ENCODE measurements around the gene IL4R. TPM values are rescaled to one million over a fixed set of nuclear protein-coding genes. Genes with fewer than 3 reads are reported as not detected.

The IL4R gene
- total RNA-seq, 1 experiment from 2014 or later = 28.9 TPM

- TF ChIP-seq POLR2AphosphoS5 (IDR thresholded peaks at IDR 0.05; ENCODE audit: low read depth, low read length) (no peak), SIN3A (IDR thresholded peaks at IDR 0.05; ENCODE audit: borderline replicate concordance, insufficient read depth, low read depth, low read length) (no peak), TCF7L2 (IDR thresholded peaks at IDR 0.05; ENCODE audit: low read depth, low read length) (no peak), REST (IDR thresholded peaks at IDR 0.05; ENCODE audit: insufficient read depth in 1 of 2, low read depth in 2 of 2, low read length in 1 of 2) (no peak), CTCF (IDR thresholded peaks at IDR 0.05) (no peak)
- no peaks in the 10 kb centered on the region for H3K27me3 ChIP-seq (ENCODE audit: control insufficient read depth, insufficient read depth, low read length)
- ChIA-PET CTCF (no interaction called here), POLR2A (no interaction called here)
- H3K27ac ChIP-seq (ENCODE audit: low read length) = no peak overlapping the region
- ATAC-seq (no peak), DNase-seq (ENCODE audit: low read depth, low spot score) (no peak)
- peaks cover 2% of the 10 kb centered on the region; the same call in 1 of the 2 replicates for H3K36me3 ChIP-seq (ENCODE audit: control insufficient read depth, insufficient read depth, low read length)
- H3K4me1 ChIP-seq (ENCODE audit: control insufficient read depth, insufficient read depth, low read length) = no peaks in the 10 kb centered on the region
- no peak overlapping the region for H3K4me3 ChIP-seq (ENCODE audit: low read depth in 2 of 2, low read length in 2 of 2)
- intact Hi-C loops (cut with micrococcal nuclease; ENCODE audit: unreplicated experiment) = no loop called here
- H3K9me3 ChIP-seq (ENCODE audit: control insufficient read depth, insufficient read depth, low read depth, low read length) = no peaks in the 10 kb centered on the region
- in situ Hi-C loops (cut with HindIII; ENCODE audit: low pct_unique_long_range_greater_than_20kb, low sequenced_read_pairs) = no loop called here
- BruUV-seq (replicated peaks) = no TSS peak
These were observed 33.0 kb downstream of the IL4R start for GRCh38 chr16:27346819-27347218.

- Histone ChIP-seq H3K27ac (ENCODE audit: low read length) (no peak overlapping the region), H3K27me3 (ENCODE audit: control insufficient read depth, insufficient read depth, low read length) (no peaks in the 10 kb centered on the region), H3K36me3 (ENCODE audit: control insufficient read depth, insufficient read depth, low read length) (peaks cover 2% of the 10 kb centered on the region; the same call in 1 of the 2 replicates), H3K4me1 (ENCODE audit: control insufficient read depth, insufficient read depth, low read length) (no peaks in the 10 kb centered on the region), H3K4me3 (ENCODE audit: low read depth in 2 of 2, low read length in 2 of 2) (no peak overlapping the region), H3K9me3 (ENCODE audit: control insufficient read depth, insufficient read depth, low read depth, low read length) (no peaks in the 10 kb centered on the region)
- DNase-seq (ENCODE audit: low read depth, low spot score) = no peak
- ChIA-PET CTCF (no interaction called here), POLR2A (no interaction called here)
- BruUV-seq (replicated peaks) = no TSS peak
- in situ Hi-C loops (cut with HindIII; ENCODE audit: low pct_unique_long_range_greater_than_20kb, low sequenced_read_pairs) (no loop called here), intact Hi-C loops (cut with micrococcal nuclease; ENCODE audit: unreplicated experiment) (no loop called here)
- TF ChIP-seq TCF7L2 (IDR thresholded peaks at IDR 0.05; ENCODE audit: low read depth, low read length) (no peak), CTCF (IDR thresholded peaks at IDR 0.05) (no peak), REST (IDR thresholded peaks at IDR 0.05; ENCODE audit: insufficient read depth in 1 of 2, low read depth in 2 of 2, low read length in 1 of 2) (no peak), POLR2AphosphoS5 (IDR thresholded peaks at IDR 0.05; ENCODE audit: low read depth, low read length) (no peak), SIN3A (IDR thresholded peaks at IDR 0.05; ENCODE audit: borderline replicate concordance, insufficient read depth, low read depth, low read length) (no peak)
- no peak for ATAC-seq
These were observed 34.3 kb downstream of the IL4R start for GRCh38 chr16:27347930-27348685.

Data from Panc1 (cell line).